PFSK-1 (cell line): ENCODE measurements around the gene IGHMBP2.

Experiments
- POLR2AphosphoS5 ChIP-seq: IDR thresholded peaks from 2 replicates; pipeline ENCODE4 v1.6.1; 2012; ENCODE audit warnings: low read depth, mild to moderate bottlenecking, control low read depth, low read length, moderate library complexity
- REST ChIP-seq, 2 experiments: IDR thresholded peaks; 2 replicates each; pipeline versions ENCODE4 v1.6.1 to v1.8.0; 2011 to 2012; ENCODE audit warnings: low read depth in 2 of 2, low read length in 2 of 2, control low read depth in 1 of 2, inconsistent platforms in 1 of 2, mild to moderate bottlenecking in 1 of 2, moderate library complexity in 1 of 2; ENCODE audit not compliant: insufficient read depth in 1 of 2
- SIN3A ChIP-seq: IDR thresholded peaks from 2 replicates; pipeline ENCODE4 v1.6.1; 2012; ENCODE audit warnings: mild to moderate bottlenecking, low read length, moderate library complexity, borderline replicate concordance; ENCODE audit not compliant: insufficient read depth

GRCh38 chr11:68878022-68878421 lies 25.7 kb upstream of the IGHMBP2 start:
- TF ChIP-seq SIN3A (no peak), POLR2AphosphoS5 (no peak), REST (IDR thresholded peaks at IDR 0.05; ENCODE audit: insufficient read depth in 1 of 2, low read depth in 2 of 2, low read length in 2 of 2) (no peak)
